Epidermal melanocyte (primary cell): Measurements from ENCODE around the gene ZNF385C.
"Not testable (repeated sequence)": the region's sequence is repeated elsewhere in the genome, so short reads cannot be mapped to it uniquely, and the experiment has no call there.

Source experiments
- DNase-seq: peaks from one replicate; pipeline ENCODE4 v3.0.0; 2011; ENCODE audit warnings: low spot score; ENCODE audit not compliant: insufficient read length

Gene ZNF385C

DNA sequence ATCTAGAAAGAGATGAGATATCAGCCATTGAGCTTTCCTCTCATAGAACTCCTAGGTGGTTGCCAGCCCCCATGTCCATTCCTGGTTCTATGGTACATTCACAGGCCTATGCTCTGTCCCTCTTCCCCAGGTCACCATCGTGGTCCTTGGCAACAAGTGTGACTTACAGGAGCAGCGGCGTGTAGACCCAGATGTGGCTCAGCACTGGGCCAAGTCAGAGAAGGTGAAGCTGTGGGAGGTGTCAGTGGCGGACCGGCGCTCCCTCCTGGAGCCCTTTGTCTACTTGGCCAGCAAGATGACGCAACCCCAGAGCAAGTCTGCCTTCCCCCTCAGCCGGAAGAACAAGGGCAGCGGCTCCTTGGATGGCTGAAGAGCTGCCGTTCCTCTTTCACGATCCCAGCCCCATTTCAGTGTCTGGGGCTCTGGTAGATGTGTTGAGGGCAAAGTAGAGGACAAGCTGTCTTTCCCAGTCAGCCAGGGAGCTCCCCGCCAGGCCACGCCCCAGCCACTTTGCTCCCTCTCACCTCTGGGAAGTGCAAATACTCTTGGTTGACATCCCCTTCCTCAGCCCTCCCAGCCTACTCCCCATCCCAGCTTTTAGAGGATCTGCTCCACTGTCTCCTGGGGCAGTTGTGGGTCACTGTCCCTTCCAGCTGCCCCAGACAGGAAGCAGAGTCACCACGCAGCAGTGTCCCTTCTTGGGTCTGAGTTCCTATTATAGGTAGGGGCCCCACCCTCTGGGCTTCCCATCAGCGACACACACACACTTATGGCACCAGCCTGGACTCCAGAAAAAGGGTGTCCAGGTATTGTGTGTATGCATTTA, 74.5 kb downstream of the ZNF385C start:
- no peak for DNase-seq

DNA sequence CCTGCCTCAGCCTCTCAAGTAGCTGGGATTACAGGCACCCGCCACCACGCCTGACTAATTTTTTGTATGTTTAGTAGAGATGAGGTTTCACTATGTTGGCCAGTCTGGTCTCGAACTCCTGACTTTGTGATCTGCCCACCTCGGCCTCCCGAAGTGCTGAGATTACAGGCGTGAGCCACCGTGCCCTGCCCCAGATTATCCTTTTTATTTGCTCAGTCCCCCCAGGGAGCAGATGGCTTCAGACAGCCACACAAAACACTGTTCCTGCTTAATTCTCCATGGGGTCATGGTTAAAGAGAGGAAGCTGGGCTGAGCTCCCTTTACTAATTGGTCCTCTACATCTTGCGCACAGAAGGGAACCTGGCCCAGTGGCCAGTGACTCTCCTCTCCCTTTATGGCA, 77.4 kb downstream of the ZNF385C start:
- DNase-seq = not testable (repeated sequence)

DNA sequence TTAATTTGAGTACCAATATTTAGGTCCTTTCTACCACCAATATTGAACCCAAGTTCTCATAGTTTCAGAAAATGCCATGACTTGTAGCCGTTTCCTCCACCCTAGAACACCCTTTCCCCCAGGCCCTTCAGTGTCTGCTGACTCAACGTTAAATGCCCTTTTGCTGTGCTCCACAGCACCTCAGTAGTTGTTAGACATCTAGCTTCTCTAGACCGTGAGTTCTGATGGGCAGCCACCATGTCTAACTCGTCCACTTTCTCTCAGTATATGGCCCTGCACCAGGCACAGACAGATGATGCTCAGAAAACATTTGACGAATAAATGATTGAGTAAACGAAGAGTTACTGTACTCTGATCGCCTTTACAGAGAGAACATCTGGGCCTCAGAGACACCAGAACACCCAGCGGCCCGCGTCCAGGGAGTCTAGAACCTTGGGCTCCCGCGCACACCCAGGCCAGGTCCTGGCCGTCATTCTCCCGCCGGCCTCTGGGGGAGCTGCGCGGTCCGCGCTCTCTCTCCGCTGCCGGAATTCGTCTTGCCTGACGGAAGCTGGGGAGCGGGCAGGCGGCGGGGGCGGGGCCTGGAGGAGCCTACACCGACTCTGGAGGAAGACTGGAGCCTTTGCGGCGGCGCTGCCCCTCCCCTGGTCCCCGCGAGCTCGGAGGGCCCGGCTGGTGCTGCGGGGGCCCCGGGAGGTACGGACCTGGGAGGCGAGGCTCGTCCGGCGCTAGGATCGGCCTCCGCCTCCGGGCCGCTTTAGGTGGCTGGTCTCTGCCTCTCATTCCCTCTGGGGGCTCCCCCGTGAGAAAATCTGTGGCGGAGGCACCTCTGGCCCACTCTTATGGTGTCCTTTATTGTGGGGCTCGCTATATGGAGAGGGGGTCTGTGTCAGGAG, 78.5 kb downstream of the ZNF385C start, which contains the start of gene NKIRAS2:
Gene NKIRAS2 (plus strand): TSS at position 582 of the 896 bp plus-strand sequence. CDS start 1,488 bp downstream, outside the sequence.
- DNase-seq = peak; percentile 92

DNA sequence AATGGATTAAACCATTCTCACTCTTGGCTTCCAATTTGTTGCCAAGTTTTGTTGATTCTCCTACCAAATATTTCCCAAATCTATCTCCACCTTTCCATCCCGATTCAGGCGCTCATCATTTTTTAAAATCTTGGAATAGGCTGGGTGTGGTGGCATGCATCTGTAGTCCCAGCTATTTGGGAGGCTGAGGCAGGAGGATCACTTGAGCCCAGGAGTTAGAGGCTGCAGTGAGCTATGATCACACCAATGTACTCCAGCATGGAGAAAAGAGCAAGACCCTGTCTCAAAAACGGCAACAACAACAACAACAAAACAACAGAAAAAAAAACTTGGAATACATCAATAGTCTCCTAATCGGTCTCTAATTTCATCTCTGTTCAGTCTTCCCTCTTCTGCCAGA, 79.3 kb downstream of the ZNF385C start:
- DNase-seq = no peak

DNA sequence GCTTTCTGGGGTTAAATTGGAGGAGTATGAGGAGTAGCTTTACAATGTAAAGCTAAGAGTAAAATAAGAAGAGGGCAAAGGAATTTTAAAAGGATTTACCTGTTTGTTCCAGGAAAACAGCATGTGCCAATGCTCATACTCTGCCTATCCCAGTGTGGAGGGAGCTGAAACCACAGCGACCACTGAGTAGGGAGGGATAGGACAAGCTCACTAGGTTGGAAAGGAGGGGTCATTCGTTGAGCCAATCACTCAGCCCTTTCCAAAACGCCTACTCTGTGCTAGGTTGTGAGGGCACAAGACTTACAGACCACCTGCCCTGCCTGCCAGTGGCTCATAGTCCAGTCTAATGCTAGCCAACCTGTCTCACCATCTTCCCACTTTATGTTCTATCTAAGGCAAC, 79.9 kb downstream of the ZNF385C start:
- no peak for DNase-seq

DNA sequence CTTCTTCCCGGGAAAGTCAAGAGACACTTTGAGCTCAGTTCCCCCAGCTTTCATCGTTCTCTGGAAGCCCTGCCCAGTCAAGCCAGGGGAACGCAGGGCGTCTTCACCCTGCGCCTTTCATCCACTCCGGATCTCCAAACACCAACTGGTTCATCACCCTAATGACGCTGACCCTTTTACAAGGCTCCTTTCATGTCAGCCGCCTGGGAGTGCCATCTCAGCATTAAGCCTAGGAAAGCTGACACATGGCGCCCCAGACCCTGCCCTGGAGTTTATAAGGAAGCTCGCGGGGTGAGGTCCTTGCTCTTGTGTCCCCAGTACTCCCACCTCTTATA, 80.4 kb downstream of the ZNF385C start:
- DNase-seq = no peak

DNA sequence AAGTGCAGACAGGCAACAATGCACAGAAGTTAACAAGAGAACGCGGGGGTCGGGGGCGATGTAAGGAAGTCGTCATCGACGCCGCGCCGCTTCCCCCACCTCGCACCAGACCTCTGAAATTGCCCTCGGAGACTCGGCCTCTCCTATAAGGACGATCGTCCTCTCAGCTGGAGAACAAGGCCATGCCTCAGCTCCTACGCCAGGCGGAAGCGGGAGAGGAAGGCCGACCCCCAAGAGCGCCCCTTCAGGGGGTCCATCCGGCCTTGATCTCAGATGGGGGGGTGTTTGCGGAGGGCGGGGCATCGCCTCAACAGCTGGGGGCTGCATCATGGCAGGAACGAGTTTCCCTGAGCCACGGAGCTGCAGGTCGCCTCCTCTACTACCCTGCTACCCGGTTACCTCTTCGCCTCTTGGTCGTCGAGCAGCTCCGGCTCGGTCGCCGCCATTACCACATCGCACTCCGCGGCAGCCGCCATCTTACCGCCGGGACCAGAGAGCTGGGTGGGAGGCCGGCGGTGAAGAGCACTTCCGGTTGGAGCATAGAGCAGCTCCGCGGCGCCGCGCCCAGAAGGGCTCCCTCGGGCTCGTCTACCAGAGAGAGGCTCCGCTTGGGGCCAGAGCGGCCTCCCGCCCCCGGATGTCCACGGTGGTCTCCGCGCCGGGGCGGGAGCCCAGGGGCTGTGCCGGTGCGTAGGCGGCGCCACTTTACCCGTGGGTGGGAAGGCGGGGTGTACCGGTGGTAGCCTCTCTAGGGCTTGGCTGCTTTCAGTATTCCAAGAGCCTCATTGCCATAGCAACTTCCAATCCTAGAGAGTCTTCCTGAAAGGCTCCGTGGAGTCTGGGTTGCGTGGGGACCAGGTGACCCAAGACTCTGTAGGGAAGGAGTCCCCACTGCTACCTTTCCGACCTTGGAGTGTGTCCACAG, 81.1 kb downstream of the ZNF385C start, which contains the start of gene DNAJC7:
Gene DNAJC7 (minus strand): TSS at position 499 of the 925 bp plus-strand sequence. CDS start 23 bp downstream, at position 476.
- peak; percentile 91 for DNase-seq

DNA sequence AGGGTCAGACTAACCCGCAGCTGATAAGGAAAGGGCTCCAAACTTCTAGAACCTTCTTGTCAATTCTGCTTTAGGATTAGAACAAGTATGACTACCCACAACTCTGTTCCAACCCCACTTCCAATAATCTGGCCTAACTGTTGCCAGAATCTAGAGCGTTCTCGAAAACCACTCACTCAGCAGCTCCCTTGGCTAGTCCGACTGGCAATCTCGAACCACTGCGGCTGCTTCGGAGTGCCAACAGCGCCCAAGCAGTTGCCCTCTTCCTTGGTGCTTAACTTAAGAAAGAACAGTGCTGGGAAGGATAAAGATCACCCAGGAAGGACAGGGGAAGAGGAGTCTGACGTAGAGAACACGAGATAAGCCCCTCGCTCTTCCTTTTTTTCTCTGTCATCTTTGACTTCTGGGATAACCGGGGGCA, 81.9 kb downstream of the ZNF385C start:
- no peak for DNase-seq

DNA sequence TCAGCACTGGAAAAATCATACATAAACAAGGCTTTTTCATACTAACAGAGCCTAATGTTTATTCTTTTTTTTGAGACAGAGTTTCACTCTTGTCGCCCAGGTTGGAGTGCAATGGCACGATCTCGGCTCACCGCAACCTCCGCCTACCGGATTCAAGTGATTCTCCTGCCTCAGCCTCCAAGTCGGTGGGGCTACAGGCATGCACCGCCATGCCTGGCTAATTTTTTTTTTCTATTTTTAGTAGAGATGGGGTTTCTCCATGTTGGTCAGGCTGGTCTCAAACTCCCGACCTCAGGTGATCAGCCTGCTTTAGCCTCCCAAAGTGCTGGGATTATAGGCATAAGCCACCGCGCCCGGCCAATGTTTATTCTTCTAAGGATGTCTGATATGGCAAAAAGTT, 84.5 kb downstream of the ZNF385C start:
- not testable (repeated sequence) for DNase-seq

DNA sequence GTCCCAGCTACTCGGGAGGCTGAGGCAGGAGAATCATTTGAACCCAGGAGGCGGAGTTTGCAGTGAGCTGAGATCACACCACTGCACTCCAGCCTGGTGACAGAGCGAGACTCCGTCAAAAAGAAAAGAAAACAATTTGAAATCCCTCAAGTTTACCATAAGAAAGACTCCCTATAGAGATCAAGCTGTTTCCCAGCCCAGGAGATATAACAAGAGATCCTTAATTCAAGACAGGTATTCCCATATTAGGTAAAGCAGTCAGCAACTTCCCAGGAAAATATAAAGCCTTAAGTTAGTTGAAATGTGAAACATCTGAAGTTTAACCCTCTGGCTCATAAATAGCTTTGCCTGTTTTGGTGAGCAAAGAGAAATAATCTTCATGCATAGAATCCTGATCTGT, 85.9 kb downstream of the ZNF385C start:
- DNase-seq = not testable (repeated sequence)

DNA sequence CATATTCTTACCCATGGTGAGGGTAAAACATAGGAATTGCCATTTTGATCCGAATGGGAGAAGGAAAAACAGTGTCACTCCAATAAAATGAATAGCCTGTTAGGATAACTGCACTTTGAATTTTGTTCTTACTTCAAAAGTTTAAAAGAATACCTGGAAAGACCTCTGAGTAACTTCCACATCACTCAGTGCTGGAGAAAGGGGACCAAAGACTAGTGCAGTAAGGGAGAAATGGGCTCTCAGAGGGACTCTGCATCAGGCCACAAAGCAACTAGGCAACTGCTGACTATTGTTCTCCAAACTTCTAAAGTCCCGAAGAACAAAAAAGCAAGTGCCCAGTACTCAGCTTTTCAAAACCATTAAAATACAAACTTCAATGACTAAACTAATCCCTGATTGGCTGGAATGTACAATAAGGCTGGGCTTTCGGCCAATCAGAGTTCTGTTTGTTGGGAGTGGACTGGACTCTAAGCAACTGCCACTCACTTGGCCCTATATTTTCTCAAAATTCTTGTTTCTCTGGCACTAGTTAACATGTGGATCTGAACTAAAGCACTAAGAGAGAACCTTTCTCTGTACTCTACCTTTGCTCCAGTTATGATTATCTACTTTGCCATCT, 87.3 kb downstream of the ZNF385C start:
- no peak for DNase-seq

DNA sequence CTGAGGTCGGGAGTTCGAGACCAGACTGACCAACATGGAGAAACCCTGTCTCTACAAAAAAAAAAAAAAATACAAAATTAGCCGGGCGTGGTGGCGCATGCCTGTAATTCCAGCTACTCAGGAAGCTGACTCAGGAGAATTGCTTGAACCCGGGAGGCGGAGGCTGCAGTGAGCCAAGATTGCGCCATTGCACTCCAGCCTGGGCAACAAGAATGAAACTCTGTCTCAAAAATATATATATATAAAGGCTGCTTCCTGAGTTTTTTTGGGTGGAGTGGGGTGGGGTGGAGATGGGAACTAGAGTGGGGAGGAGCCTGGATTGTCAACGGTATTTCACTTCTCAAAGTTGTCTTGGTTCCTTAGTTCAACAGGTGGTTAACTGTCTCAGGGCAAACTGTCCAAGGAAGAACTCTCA, 88.0 kb downstream of the ZNF385C start:
- not testable (repeated sequence) for DNase-seq

DNA sequence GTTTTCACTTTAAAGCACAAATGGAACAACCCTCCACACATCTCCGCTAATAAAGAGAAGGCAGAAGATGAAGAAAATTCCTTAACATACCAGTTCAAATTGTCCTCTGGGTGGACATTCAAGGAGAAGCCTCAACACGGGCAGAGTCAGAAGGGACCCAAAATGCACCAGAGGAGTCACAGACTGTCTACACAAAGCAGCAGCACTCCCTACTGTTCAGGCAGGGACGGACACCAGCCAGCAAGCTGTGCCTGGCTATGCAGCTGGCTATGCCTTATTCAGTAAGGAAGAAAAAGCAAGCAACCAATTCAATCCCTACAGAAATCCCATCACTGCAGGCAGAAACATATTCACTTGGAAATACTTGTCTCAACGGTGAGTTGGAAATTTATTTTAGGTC, 89.1 kb downstream of the ZNF385C start:
- DNase-seq = no peak

DNA sequence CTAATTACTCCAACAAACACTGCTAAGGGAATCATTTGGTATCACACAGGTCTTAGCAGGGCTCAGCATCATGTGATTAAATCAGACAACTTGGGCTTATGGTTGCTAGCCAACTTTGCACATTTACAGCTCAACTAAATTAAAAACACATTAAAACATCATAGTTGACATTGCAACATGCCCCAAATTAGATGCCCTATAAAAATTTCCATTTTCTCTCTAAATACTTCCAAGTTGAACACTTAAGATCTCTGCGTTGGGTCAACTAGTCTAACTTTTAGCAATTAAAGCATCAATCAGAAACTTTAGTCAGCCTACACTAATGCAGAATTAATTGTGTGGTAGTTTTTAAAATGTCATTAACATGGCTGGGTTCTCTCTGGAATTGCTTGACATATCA, 93.1 kb downstream of the ZNF385C start:
- DNase-seq = no peak

DNA sequence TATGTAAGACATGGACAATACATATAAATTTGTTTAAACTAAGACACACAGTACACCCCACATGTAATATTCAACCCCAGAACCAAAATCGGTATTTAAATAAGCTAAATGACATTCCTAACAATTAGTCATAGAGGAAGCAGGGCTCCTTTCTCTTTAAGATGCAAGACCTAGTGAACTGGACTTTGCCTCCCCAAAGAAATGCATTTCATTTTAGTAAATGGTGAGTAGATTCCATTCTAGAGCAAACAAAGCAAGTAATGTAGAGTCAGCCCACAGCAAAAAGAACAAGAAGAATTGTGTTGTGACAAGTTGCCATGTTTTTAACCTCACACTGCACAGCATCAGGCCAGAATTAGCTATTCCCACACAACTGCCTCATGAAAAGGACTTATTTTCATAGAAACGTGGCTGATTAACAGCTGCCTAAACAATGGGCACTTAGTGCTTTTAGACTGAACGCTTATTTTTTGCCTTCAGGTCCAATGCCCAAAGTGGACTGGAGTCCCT, 95.4 kb downstream of the ZNF385C start:
- DNase-seq = no peak

DNA sequence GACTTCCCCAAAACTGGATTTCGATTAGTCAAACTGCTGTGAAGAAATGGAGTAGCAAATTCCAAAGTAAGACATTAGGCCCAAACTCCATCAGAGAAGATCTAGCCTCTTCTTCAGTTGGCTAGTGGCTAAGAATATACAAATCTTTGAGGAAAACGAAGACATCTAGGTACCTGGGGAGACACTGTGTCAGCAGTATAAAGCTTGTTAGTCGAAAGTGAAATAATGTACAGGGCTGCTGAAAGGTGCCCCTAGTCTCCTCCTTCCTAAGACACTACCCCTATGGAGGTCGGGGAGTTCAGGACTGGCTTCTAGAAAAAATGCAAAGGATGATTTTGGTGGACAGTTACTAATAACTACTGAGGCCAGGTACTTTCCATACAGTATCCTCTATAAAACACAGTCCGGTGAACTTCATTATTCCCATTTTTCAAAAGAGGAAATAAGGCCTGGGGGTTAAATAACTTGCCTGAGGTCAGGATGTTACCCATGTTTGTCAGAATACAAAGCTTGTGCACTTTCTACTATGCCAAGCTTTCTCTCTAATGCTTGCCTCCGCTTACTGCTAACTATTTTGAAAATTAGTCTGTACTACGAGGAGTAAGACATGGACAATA, 96.0 kb downstream of the ZNF385C start:
- no peak for DNase-seq

DNA sequence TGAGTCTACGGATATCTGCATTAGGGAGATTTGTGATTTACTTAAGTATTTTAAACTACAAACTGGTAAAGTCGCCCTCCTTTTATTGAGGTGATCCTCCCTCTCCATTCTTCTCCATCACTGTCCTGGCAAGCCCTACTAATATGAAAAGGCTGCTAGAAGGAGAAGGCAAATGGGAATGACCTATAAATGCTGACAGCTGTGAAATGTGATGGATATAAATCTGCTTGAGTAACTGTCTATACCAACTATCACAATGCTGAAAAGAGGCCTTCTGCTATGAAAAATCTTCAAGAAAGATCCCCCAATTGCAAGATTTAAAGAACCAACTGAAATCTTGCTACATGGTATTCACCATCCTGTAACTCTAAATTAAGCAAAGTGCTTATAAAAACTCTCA, 96.5 kb downstream of the ZNF385C start:
- no peak for DNase-seq

DNA sequence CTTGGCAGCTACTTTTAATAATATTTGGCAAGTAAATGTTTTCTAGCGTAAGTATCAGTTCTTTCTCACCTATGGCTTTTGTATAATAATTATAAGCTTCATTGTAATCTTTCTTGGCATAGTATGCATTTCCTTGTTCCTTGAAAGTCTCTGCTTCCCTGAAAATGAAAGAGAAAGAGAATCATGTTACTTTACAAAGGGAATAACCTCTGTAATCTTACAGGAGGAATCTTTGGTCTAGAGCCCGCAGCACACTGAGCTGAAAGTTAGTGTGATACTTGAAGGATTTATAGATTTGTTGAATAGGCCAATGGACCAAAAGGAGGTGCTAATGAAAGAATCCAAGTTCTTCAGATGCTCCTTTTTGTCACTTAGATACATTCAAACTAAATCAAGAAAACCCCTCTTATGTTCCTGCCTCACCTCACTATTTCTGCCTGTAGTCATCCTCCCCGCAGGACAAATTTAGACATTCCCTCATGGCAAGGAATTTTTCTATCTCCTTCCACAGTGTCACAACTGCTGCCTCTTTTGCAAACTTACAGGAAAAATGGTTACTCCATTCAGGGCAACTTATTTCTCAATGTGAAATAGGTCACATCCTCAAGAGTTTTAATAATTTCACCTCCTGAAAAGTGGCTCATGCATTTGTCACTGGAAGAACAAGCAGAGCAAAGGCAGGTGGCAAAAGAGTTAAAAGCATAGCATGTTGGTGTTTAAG, 97.7 kb downstream of the ZNF385C start:
- DNase-seq = no peak

DNA sequence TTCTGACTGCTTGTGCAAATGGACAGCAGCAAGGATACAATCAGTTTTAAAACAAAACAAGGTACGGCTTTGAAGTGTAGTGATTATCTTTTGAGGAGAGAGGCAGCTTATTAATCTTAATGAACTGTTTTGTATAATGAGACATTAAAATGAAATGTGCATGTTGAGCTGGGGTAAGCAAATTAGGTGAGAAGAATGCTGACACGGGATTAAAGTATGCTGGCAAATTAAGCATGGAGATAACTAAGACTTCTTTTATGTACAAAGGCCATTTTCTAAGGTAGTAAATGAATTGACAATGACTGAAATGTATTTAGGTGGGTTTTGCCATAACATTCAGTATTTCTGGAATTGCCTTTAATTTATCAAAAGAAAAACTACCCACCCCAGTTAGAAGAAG, 99.8 kb downstream of the ZNF385C start:
- DNase-seq = no peak

DNA sequence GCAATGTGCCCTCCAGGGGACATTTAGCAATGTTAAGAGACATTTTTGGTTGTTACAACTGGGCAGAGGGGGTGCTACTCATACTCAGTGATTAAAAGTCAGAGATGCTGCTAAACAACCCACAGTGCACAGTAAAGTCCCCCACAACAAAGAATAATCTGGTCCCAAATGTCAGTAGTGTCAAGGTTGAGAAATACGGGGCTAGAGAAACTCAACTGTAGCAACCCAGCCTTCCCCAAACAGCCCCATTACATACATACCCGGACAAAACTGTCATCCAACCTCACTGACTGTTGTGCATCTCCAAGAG, 101.5 kb downstream of the ZNF385C start:
- DNase-seq = no peak
